ENCODE results near the gene UPK3BL1.
"Not testable (repeated sequence)": the region's sequence is repeated elsewhere in the genome, so short reads cannot be mapped to it uniquely, and the experiment has no call there.

Gene UPK3BL1

DNA sequence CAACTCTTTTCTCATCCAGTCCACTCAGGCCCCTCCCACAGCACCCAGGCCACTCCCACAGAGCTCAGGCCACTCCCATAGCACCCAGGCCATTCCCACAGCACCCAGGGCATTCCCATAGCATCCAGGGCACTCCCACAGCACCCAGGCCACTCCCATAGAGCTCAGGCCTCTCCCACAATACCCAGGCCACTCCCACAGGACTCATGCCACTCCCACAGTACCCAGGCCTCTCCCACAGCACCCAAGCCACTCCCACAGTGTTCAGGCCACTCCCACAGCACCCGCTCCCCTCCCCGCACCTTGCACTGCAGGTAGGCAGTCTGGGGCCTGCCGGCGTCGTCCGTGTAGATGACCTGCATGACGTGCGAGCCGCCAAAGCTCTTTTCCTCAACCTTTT, 52.7 kb downstream of the UPK3BL1 start:
- H3K4me3 ChIP-seq (ENCODE audit: low read depth, low read length) = not testable (repeated sequence)

Measured in WI38 (cell line).